Testis (tissue), 2 donors: ENCODE measurements around the gene TFF1.

Experiments used
- CTCF ChIP-seq, 3 experiments: fragments of 450-650 bp in 2 of 3; fragments of 200-600 bp in 1 of 3; sonication (generic) in 1 of 3; IDR thresholded peaks; one replicate each; pipeline ENCODE4 v1.5.1; 2016 to 2019; ENCODE audit warnings: antibody characterized with exemption in 3 of 3, mild to moderate bottlenecking in 2 of 3, moderate library complexity in 1 of 3
- POLR2A ChIP-seq: fragments of 450-650 bp; IDR thresholded peaks from one replicate; pipeline ENCODE4 v1.6.1; 2017; ENCODE audit warnings: antibody characterized with exemption, mild to moderate bottlenecking, moderate library complexity

GRCh38 chr21:42406866-42407265 is 40.5 kb upstream of the TFF1 start:
- TF ChIP-seq CTCF (IDR thresholded peaks at IDR 0.05), result no peak
- no peak for TF ChIP-seq POLR2A
